GM18517 (cell line): ENCODE data around the gene DNAH6.
"Not testable (repeated sequence)": the region's sequence is repeated elsewhere in the genome, so short reads cannot be mapped to it uniquely, and the experiment has no call there.

ENCODE experiments used
- ATAC-seq: cut with Tn5 transposase; IDR thresholded peaks from one replicate; pipeline ENCODE4 v1.9.1; 2021; ENCODE audit warnings: mild to moderate bottlenecking, moderate library complexity; ENCODE audit not compliant: unreplicated experiment

The DNAH6 gene

GRCh38 chr2:84732897-84733778 lies 216.8 kb downstream of the DNAH6 start:
- ATAC-seq, result no peak

- ATAC-seq, result no peak
Measured at GRCh38 chr2:84735389-84735788, 219.1 kb downstream of the DNAH6 start.

GRCh38 chr2:84741182-84741822 lies 225.0 kb downstream of the DNAH6 start:
- peak; percentile 94 for ATAC-seq

- no peak for ATAC-seq
Measured at GRCh38 chr2:84748341-84748740, 232.0 kb downstream of the DNAH6 start.

GRCh38 chr2:84749442-84749841 lies 233.1 kb downstream of the DNAH6 start:
- ATAC-seq, result no peak

- ATAC-seq, result no peak
Measured at GRCh38 chr2:84755096-84755495, 238.8 kb downstream of the DNAH6 start.

GRCh38 chr2:84757648-84758047 lies 241.3 kb downstream of the DNAH6 start:
- ATAC-seq, result no peak

GRCh38 chr2:84766791-84767190 lies 250.5 kb downstream of the DNAH6 start:
- ATAC-seq, result no peak

- no peak for ATAC-seq
Measured at GRCh38 chr2:84768840-84769239, 252.5 kb downstream of the DNAH6 start.

- ATAC-seq, result no peak
Measured at GRCh38 chr2:84770280-84770679, 254.0 kb downstream of the DNAH6 start.

- ATAC-seq, result no peak
Measured at GRCh38 chr2:84771251-84771650, 255.0 kb downstream of the DNAH6 start.

- ATAC-seq, result not testable (repeated sequence)
Measured at GRCh38 chr2:84773562-84773961, 257.3 kb downstream of the DNAH6 start.

GRCh38 chr2:84776011-84776410 lies 259.7 kb downstream of the DNAH6 start:
- ATAC-seq, result no peak

GRCh38 chr2:84778911-84779690 lies 262.8 kb downstream of the DNAH6 start:
- ATAC-seq, result no peak

- ATAC-seq, result no peak
Measured at GRCh38 chr2:84779781-84780180, 263.5 kb downstream of the DNAH6 start.

- peak; percentile 74 for ATAC-seq
Measured at GRCh38 chr2:84781942-84782716, 265.8 kb downstream of the DNAH6 start.

GRCh38 chr2:84782717-84783442 lies 266.6 kb downstream of the DNAH6 start:
- ATAC-seq, result no peak

GRCh38 chr2:84785950-84786349 lies 269.7 kb downstream of the DNAH6 start:
- ATAC-seq, result no peak

GRCh38 chr2:84786601-84787000 lies 270.3 kb downstream of the DNAH6 start:
- ATAC-seq, result no peak

GRCh38 chr2:84788027-84788426 lies 271.7 kb downstream of the DNAH6 start:
- ATAC-seq, result no peak
